Colonic mucosa (tissue), 4 donors: ENCODE measurements around the gene ZNF341. TPM values are rescaled to one million over a fixed set of nuclear protein-coding genes. Genes with fewer than 3 reads are reported as not detected.

Experiments
- DNase-seq: peaks from one replicate; pipeline ENCODE4 v3.0.0-alpha.2; 2020
- H3K27ac ChIP-seq: fragments of 200-600 bp; one replicate; pipeline ENCODE4 v1.8.0; 2021
- H3K27me3 ChIP-seq: fragments of 200-600 bp; one replicate; pipeline ENCODE4 v1.8.0; 2021
- H3K36me3 ChIP-seq: fragments of 200-600 bp; one replicate; pipeline ENCODE4 v1.8.0; 2021
- H3K4me1 ChIP-seq: fragments of 200-600 bp; one replicate; pipeline ENCODE4 v1.8.0; 2021; ENCODE audit warnings: mild to moderate bottlenecking
- H3K4me3 ChIP-seq: fragments of 200-600 bp; one replicate; pipeline ENCODE4 v1.8.0; 2021
- H3K9ac ChIP-seq, 2 donors: one replicate each; pipeline ENCODE4 v1.7.0; 2013; ENCODE audit warnings: control low read depth in 2 of 2, low read depth in 2 of 2, low read length in 2 of 2
- H3K9me3 ChIP-seq: fragments of 200-600 bp; one replicate; pipeline ENCODE4 v1.8.0; 2021
- CTCF ChIP-seq: fragments of 200-600 bp; IDR thresholded peaks from one replicate; pipeline ENCODE4 v1.8.0; 2022; ENCODE audit warnings: antibody characterized with exemption, mild to moderate bottlenecking
- intact Hi-C: fragments of 100-400 bp; cut with DNase I; formaldehyde crosslinking; loops from one replicate; pipeline ENCODE4 v1.14.1; 2022
- total RNA-seq, 2 donors: library from RNA; stranded (reverse); fragmentation: NEBNext Ultra II Directional in 1 of 2; extraction: Animal tissue kit (Norgen Biotek cat#: 25700) in 1 of 2; gene quantifications; one replicate each; pipeline ENCODE4 v1.2.1, GENCODE V29; 2021
- donor health status: healthy.
- donor health status: DM: no; HTN: no; CAD: no.
- donor health status: DM: no; HTN: no; CAD: no.

Gene ZNF341
- total RNA-seq, 2 donors from 2014 or later = 2.7 to 6.1 TPM

- no peak for DNase-seq
- no peak for TF ChIP-seq CTCF
- intact Hi-C loops = no loop called here
- Histone ChIP-seq H3K9me3 (no peaks in the 10 kb centered on the region), H3K36me3 (no peaks in the 10 kb centered on the region), H3K27me3 (no peaks in the 10 kb centered on the region), H3K9ac (no peak overlapping the region), H3K4me3 (no peak overlapping the region), H3K27ac (no peak overlapping the region), H3K4me1 (no peaks in the 10 kb centered on the region)
Observed at GRCh38 chr20:33767777-33768138, 36.0 kb downstream of the ZNF341 start.

- no peak for DNase-seq
- no peaks in the 10 kb centered on the region for H3K4me1 ChIP-seq
- no peaks in the 10 kb centered on the region for H3K9me3 ChIP-seq
- H3K9ac ChIP-seq = no peak overlapping the region
- no peaks in the 10 kb centered on the region for H3K27me3 ChIP-seq
- no peak overlapping the region for H3K4me3 ChIP-seq
- intact Hi-C loops = no loop called here
- no peak overlapping the region for H3K27ac ChIP-seq
- no peaks in the 10 kb centered on the region for H3K36me3 ChIP-seq
- TF ChIP-seq CTCF = no peak
Observed at GRCh38 chr20:33769043-33769442, 37.2 kb downstream of the ZNF341 start.

- no peak for TF ChIP-seq CTCF
- intact Hi-C loops = no loop called here
- no peak for DNase-seq
- Histone ChIP-seq H3K36me3 (no peaks in the 10 kb centered on the region), H3K9me3 (no peaks in the 10 kb centered on the region), H3K27me3 (no peaks in the 10 kb centered on the region), H3K27ac (no peak overlapping the region), H3K9ac (no peak overlapping the region), H3K4me3 (no peak overlapping the region), H3K4me1 (no peaks in the 10 kb centered on the region)
Observed at GRCh38 chr20:33770005-33770404, 38.2 kb downstream of the ZNF341 start.

- intact Hi-C loops = no loop called here
- no peak overlapping the region for H3K27ac ChIP-seq
- no peak for DNase-seq
- no peaks in the 10 kb centered on the region for H3K4me1 ChIP-seq
- H3K9ac ChIP-seq = no peak overlapping the region
- H3K27me3 ChIP-seq = no peaks in the 10 kb centered on the region
- H3K36me3 ChIP-seq = no peaks in the 10 kb centered on the region
- no peaks in the 10 kb centered on the region for H3K9me3 ChIP-seq
- no peak overlapping the region for H3K4me3 ChIP-seq
- no peak for TF ChIP-seq CTCF
Observed at GRCh38 chr20:33771938-33772337, 40.1 kb downstream of the ZNF341 start.

GRCh38 chr20:33772439-33772838 is 40.6 kb downstream of the ZNF341 start:
- Histone ChIP-seq H3K4me3 (no peak overlapping the region), H3K9ac (no peak overlapping the region), H3K27ac (no peak overlapping the region), H3K4me1 (no peaks in the 10 kb centered on the region), H3K9me3 (no peaks in the 10 kb centered on the region), H3K27me3 (no peaks in the 10 kb centered on the region), H3K36me3 (no peaks in the 10 kb centered on the region)
- no peak for TF ChIP-seq CTCF
- DNase-seq = no peak
- intact Hi-C loops = no loop called here
